ENCODE measurements around the gene ZNF439. TPM values are rescaled to one million over a fixed set of nuclear protein-coding genes. Genes with fewer than 3 reads are reported as not detected.

ZNF439 gene
- total RNA-seq (48.6 and 52.3 TPM in 2 replicates), polyA plus RNA-seq (19.7 and 27.8 TPM in 2 replicates), polyA minus RNA-seq (11.8 and 16.6 TPM in 2 replicates)
- 50.9 TPM for total RNA-seq (2013)

DNA sequence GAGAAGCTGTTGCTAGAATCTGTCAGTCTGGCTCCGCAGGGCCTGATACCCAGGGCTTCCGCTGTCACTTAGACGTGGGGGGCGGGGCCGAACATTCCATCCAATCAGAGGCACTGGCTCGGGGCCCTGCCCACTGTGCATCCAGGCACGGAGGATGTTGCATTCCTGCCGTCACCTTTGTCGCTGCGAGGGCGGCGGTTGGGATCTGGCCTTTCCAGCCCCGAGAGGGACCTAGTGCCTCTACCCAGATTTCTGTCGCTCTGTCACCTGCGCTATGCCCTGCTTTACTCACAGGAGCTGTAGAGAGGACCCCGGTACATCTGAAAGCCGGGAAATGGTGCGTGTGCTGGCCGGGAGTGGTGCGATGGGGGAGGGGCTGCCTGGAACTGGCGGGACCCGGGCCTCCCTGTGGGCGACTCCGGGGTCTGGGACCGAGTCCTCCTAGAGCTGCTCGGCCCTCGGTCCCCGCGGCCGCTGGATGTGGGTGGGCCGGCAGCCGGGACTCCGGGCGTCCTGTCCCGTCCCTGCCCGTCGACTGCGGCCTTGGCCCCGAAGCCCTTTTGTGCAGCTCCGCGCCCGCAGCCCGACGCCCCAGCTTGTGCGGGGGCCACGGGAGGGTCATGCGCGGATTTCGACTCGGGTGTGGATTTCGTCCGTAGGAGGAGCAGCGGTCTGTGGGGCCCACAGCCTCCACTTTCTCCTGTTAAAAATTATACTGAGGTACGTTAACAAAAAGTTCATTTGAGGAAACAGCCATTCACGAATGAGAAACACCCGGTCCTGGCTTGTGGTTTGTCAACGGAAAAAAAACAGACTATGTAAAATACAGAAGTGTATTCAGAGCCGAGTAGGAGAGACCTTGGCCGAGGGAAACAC is at the start of gene ZNF439:
ZNF439 (plus strand) TSS at position 133 of the 876 bp plus-strand sequence; CDS start at position 275, 142 bp downstream.
- H3K9ac ChIP-seq (ENCODE audit: low read length) = peak within 1 kb of the TSS; percentile 85
- no peaks in the 10 kb centered on the region for H3K27me3 ChIP-seq (replicated peaks in 1 of 4; ENCODE audit: control extremely low read depth in 1 of 4, control insufficient read depth in 3 of 4, insufficient read depth in 4 of 4, low read length in 3 of 4)
- H3K36me3 ChIP-seq (replicated peaks in 1 of 2; ENCODE audit: control extremely low read depth in 1 of 2, control insufficient read depth in 1 of 2, extremely low read depth in 1 of 2, insufficient read depth in 2 of 2, low read length in 1 of 2) = peaks cover 2 to 20% of the 10 kb centered on the region in 2 experiments
- ATAC-seq (ENCODE audit: low read depth) = peak; percentile 97
- peak within 1 kb of the TSS; percentile 84 for H3K4me2 ChIP-seq (replicated peaks; ENCODE audit: low read depth, low read length, poor library complexity, severe bottlenecking)
- peak within 1 kb of the TSS; percentile 57 to 85 (median 83) for H3K4me3 ChIP-seq (ENCODE audit: control extremely low read depth in 1 of 5, extremely low read depth in 1 of 5, insufficient read depth in 1 of 5, low read depth in 2 of 5, low read length in 4 of 5)
- TF ChIP-seq, protein P1, sequence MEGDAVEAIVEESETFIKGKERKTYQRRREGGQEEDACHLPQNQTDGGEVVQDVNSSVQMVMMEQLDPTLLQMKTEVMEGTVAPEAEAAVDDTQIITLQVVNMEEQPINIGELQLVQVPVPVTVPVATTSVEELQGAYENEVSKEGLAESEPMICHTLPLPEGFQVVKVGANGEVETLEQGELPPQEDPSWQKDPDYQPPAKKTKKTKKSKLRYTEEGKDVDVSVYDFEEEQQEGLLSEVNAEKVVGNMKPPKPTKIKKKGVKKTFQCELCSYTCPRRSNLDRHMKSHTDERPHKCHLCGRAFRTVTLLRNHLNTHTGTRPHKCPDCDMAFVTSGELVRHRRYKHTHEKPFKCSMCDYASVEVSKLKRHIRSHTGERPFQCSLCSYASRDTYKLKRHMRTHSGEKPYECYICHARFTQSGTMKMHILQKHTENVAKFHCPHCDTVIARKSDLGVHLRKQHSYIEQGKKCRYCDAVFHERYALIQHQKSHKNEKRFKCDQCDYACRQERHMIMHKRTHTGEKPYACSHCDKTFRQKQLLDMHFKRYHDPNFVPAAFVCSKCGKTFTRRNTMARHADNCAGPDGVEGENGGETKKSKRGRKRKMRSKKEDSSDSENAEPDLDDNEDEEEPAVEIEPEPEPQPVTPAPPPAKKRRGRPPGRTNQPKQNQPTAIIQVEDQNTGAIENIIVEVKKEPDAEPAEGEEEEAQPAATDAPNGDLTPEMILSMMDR (IDR thresholded peaks at IDR 0.05) = no peak
- TF ChIP-seq EZH2 (IDR thresholded peaks at IDR 0.05; ENCODE audit: borderline replicate concordance, insufficient read depth, low read depth, low read length, poor library complexity, severe bottlenecking) = no peak
- H3K4me1 ChIP-seq (ENCODE audit: control insufficient read depth in 2 of 2, insufficient read depth in 2 of 2, low read length in 2 of 2) = peaks cover 20 to 24% of the 10 kb centered on the region in 2 donors
- WGBS (ENCODE audit: insufficient coverage) = under 1% methylated on average over 56 of the region's 59 CpGs
- intact Hi-C loops (cut with micrococcal nuclease) = loop anchor here (1.0 to 2.0 kb wide), 5 partner anchors 35 to 313 kb away; partner anchors contain the start of genes ZNF440, ZNF441, ZNF491 and ZNF700
- peak within 1 kb of the TSS; percentile 86 for H2AFZ ChIP-seq (ENCODE audit: insufficient read depth, low read depth, low read length, poor library complexity, severe bottlenecking)
- DNase-seq = peak; percentile 93
- H3K27ac Mint-ChIP-seq = peak within 1 kb of the TSS; percentile 96
- H3K4me3 Mint-ChIP-seq = peak within 1 kb of the TSS; percentile 90
- no peaks in the 10 kb centered on the region for H3K9me3 Mint-ChIP-seq (ENCODE audit: insufficient read depth)
- peak within 1 kb of the TSS; percentile 71 to 72 for H3K27ac ChIP-seq (ENCODE audit: low read length in 2 of 2)
- ChIA-PET POLR2A (interaction anchor here (0.6 to 1.0 kb wide), 4 partner anchors 76 to 1477 kb away, joined by 3 to 4 read pairs (median 4); partner anchors contain the start of gene ZNF763), CTCF (interaction anchor here (0.6 to 1.7 kb wide), 9 partner anchors 15 to 292 kb away, joined by 3 to 6 read pairs (median 3); partner anchors contain the start of genes ZNF20 and ZNF491)
- peaks cover 0 to 6% (median 3%) of the 10 kb centered on the region in 3 donors for H3K9me3 ChIP-seq (ENCODE audit: control extremely low read depth in 1 of 3, control insufficient read depth in 2 of 3, insufficient read depth in 1 of 3, low read length in 2 of 3)
- peaks cover 29% of the 10 kb centered on the region for H3K4me1 Mint-ChIP-seq
- H3K27me3 Mint-ChIP-seq = no peaks in the 10 kb centered on the region
- peaks cover 42% of the 10 kb centered on the region for H3K79me2 ChIP-seq (ENCODE audit: control insufficient read depth, insufficient read depth, low read length)
- peaks cover 44% of the 10 kb centered on the region for H4K20me1 ChIP-seq (ENCODE audit: control insufficient read depth, insufficient read depth, low read length, poor library complexity, severe bottlenecking)
